Anterior cingulate cortex (tissue), 58 donors: Measurements from ENCODE around the gene PPP4R1.
A peak's percentile ranks its signal among the peaks of the same experiment; 100 is the strongest.

Source experiments
- DNase-seq, 58 donors: peaks; one replicate each; lab custom pipeline; 2025; lab: John Stamatoyannopoulos, UW

PPP4R1 gene

GRCh38 chr18:9557250-9557943 is 57.0 kb downstream of the PPP4R1 start:
- no peak for DNase-seq

GRCh38 chr18:9552616-9553015 is 61.7 kb downstream of the PPP4R1 start:
- DNase-seq = no peak

- no peak for DNase-seq
Observed at GRCh38 chr18:9552191-9552590, 62.2 kb downstream of the PPP4R1 start.

- no peak for DNase-seq
Observed at GRCh38 chr18:9550429-9550828, 63.9 kb downstream of the PPP4R1 start.

- DNase-seq = no peak
Observed at GRCh38 chr18:9549405-9549804, 65.0 kb downstream of the PPP4R1 start.

GRCh38 chr18:9547782-9548181 is 66.6 kb downstream of the PPP4R1 start:
- DNase-seq = no peak

- DNase-seq = no peak
Observed at GRCh38 chr18:9546468-9546867, 67.9 kb downstream of the PPP4R1 start.

GRCh38 chr18:9545029-9545428 is 69.3 kb downstream of the PPP4R1 start:
- no peak for DNase-seq

- no peak for DNase-seq
Observed at GRCh38 chr18:9542924-9543323, 71.4 kb downstream of the PPP4R1 start.

- no peak for DNase-seq
Observed at GRCh38 chr18:9539938-9540337, 74.4 kb downstream of the PPP4R1 start.

GRCh38 chr18:9539283-9539682 is 75.1 kb downstream of the PPP4R1 start:
- no peak for DNase-seq

GRCh38 chr18:9537677-9538076 is 76.7 kb downstream of the PPP4R1 start:
- DNase-seq = peak in 1 of 58 donors; percentile 7

GRCh38 chr18:9536354-9537152 is 77.8 kb downstream of the PPP4R1 start:
- DNase-seq = no peak

- peak in 40 of 58 donors; percentile 8 to 78 (median 42) for DNase-seq
Observed at GRCh38 chr18:9535430-9535991, 78.8 kb downstream of the PPP4R1 start.

- no peak for DNase-seq
Observed at GRCh38 chr18:9534844-9535243, 79.5 kb downstream of the PPP4R1 start.

- DNase-seq = no peak
Observed at GRCh38 chr18:9531791-9532410, 82.5 kb downstream of the PPP4R1 start.

GRCh38 chr18:9530226-9531009 is 83.9 kb downstream of the PPP4R1 start:
- DNase-seq = no peak

GRCh38 chr18:9526458-9526857 is 87.9 kb downstream of the PPP4R1 start:
- DNase-seq = no peak

GRCh38 chr18:9522952-9523351 is 91.4 kb downstream of the PPP4R1 start:
- no peak for DNase-seq

- DNase-seq = no peak
Observed at GRCh38 chr18:9521770-9522169, 92.6 kb downstream of the PPP4R1 start.
